HG02840 (cell line): ENCODE data around the gene RAB9A.
"Not testable (repeated sequence)": the region's sequence is repeated elsewhere in the genome, so short reads cannot be mapped to it uniquely, and the experiment has no call there.

ENCODE experiments used
- ATAC-seq: cut with Tn5 transposase; IDR thresholded peaks from one replicate; pipeline ENCODE4 v1.9.1; 2021; ENCODE audit warnings: mild to moderate bottlenecking, moderate library complexity, moderate number of reproducible peaks; ENCODE audit not compliant: unreplicated experiment, low FRiP score

Gene RAB9A

DNA sequence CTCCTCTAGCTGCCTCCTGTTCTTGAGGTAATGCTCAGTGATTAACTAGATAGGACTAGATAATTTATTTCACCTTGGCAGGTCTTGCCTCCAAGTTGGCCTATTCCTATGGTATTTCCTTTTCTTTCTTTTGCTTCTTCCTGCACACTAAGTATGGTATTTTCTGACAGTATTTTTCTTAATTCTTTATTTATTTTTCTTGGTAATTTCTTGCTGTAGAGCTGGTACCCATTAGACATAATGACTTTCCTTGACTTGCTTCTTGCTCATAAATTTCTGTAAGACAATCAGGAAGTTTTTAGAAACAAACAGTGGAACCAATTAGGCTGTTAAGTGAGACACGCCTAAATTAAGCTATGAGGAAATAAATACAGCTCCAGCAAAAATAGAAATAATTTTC lies 9.5 kb downstream of the RAB9A start:
- ATAC-seq = no peak

DNA sequence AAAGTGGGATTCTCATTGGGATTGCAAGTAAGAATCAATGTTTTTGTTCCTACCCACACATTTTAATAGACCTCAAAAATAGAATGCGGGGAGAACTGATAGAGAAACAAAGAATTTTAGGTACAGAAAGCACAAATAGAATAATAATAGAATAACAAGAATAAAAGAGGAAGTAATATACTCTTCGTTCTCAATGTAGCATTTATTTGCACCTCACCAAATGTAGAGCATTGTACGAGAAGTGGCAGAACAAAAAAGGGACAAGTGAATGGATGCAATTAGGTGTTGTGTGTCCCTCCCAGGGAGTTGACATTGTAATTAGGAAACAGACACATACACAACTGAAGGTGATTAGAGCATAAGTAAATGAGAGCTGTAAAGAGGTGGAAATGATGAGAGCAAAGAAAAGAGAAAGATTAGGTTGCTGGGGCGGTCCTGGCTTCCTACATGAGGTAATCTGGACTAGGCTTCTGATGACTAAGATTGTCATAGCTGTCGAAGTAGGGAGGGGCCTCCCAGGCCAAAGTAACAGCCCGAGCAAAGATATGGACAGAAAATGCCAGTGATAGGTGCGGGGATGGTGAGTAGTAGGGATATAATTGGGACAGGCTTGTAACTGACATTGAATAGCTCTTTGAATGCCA lies 10.4 kb downstream of the RAB9A start:
- no peak for ATAC-seq

DNA sequence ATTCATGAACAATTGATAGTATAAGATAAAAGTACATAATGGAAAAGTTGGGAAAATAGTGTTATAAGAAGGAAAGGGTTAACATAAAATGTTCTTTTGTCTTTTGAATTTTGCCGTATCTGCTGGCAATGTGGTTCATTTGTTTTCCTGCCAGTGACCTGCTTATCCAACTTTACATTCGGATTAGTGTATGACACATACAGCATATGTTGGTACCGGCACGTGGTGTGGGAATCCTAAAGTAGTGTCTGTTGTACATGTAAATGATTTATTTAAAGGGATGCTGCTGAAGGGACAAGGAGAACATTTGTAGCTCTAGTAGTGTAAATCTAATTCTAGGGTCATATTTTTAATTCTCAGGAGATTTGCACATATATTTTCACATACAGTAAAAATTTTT lies 11.5 kb downstream of the RAB9A start:
- ATAC-seq = no peak

GRCh38 chrX:13702111-13702789 lies 13.3 kb downstream of the RAB9A start:
- ATAC-seq = no peak

- no peak for ATAC-seq
These were observed 14.2 kb downstream of the RAB9A start for GRCh38 chrX:13703135-13703534.

DNA sequence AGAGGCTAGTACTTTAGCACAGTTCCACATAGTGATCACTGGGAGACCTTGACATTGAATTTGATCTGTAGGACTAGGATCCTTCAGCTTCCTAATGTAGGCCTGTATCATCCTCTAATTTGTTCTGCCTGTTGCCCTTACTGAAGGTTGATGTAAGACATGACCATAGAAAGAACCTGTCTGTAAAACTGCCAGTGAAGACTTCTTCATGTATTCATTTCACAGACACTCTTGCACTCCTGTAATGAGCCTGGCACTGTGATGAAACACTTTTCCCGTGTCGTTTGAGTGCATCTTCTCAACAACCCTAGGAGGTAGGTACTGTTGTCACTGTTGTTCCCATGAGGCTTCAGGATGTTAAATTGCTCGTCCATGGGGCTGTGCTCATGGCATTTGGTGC lies 14.7 kb downstream of the RAB9A start:
- no peak for ATAC-seq

DNA sequence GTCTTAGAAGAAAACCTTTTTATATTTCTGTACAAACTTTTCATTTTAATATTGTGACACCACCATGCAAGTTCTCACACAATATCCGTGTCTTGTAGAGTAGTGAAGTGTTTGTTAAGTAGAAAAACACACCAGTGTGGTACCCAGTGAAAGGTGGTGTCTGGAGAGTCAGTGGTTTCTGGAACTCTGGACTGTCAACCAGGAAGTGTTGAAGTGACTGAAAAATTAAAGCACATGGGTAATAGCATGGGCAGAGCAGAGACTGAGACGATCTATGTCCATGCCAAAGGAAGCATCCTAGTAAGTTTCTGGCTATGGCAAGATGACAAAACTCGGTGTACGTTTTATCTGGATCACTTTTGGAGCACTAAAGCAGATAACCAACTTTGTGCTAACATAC lies 22.2 kb downstream of the RAB9A start:
- ATAC-seq = no peak

- ATAC-seq = no peak
These were observed 27.5 kb downstream of the RAB9A start for GRCh38 chrX:13716455-13716854.

- no peak for ATAC-seq
These were observed 28.0 kb downstream of the RAB9A start for GRCh38 chrX:13716905-13717304.

- ATAC-seq = no peak
These were observed 29.0 kb downstream of the RAB9A start for GRCh38 chrX:13717700-13718472.

- no peak for ATAC-seq
These were observed 30.4 kb downstream of the RAB9A start for GRCh38 chrX:13719192-13719856.

- no peak for ATAC-seq
These were observed 32.4 kb downstream of the RAB9A start for GRCh38 chrX:13721371-13721770.

DNA sequence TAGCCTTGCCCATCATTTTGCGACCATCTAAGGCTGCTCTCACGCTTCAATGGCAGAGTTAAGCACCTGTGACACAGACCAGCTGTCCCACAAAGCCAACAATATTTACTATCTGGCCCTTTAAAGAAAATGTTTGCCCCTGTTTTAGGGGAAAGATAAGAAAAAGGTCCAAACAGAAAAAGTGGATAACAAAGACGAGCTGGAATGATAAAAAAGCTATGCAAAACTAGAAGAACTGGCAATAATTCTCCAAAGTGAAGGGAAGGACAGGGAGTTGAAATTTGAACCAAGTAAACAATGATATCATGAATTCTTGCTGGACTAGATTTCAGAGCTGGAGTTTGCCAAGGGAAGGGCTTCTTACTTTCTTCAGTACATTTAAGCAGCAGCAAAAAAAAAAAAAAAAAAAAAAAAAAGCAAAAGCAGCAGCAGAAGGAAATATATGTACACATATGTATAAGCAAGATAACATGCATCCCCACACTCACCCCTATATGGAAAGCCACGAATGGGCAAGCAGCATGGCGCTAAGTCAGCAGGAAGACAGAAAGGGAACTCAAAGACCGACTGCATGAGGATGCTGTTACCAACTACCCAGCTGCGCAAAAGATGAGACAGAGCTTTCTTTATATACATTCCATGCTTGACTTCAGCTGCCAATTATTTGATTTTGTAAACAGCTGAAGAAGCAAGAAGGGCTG lies 33.0 kb downstream of the RAB9A start:
- no peak for ATAC-seq

DNA sequence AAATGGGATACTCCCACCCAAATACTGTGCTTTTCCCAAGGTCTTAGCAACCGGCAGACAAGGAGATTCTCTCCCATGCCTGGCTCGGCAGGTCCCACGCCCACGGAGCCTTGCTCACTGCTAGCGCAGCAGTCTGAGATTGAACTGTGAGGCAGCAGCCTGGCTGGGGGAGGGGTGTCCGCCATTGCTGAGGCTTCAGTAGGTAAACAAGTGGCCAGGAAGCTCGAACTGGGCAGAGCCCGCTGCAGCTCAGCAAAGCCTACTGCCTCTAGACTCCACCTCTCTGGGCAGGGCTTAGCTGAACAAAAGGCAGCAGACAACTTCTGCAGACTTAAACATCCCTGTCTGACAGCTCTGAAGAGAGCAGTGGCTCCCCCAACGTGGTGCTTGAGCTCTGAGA lies 36.0 kb downstream of the RAB9A start:
- ATAC-seq = not testable (repeated sequence)

DNA sequence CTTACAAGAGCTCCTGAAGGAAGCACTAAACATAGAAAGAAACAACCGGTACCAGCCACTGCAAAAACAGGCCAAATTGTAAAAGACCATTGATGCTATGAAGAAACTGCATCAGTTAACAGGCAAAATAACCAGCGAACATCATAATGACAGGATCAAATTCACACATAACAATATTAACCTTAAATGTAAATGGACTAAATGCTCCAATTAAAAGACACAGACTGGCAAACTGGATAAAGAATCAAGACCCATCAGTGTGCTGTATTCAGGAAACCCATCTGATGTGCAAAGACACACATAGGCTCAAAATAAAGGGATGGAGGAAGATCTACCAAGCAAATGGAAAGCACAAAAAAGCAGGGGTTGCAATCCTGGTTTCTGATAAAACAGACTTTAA lies 37.7 kb downstream of the RAB9A start:
- not testable (repeated sequence) for ATAC-seq

DNA sequence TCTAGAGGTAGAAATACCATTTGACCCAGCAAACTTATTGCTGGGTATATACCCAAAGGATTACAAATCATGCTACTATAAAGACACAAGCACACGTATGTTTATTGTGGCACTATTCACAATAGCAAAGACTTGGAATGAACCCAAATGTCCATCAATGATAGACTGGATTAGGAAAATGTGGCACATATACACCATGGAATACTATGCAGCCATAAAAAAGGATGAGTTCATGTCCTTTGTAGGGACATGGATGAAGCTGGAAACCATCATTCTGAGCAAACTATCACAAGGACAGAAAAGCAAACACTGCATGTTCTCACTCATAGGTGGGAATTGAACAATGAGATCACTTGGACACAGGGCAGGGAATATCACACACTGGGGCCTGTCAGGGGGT lies 41.6 kb downstream of the RAB9A start:
- not testable (repeated sequence) for ATAC-seq

DNA sequence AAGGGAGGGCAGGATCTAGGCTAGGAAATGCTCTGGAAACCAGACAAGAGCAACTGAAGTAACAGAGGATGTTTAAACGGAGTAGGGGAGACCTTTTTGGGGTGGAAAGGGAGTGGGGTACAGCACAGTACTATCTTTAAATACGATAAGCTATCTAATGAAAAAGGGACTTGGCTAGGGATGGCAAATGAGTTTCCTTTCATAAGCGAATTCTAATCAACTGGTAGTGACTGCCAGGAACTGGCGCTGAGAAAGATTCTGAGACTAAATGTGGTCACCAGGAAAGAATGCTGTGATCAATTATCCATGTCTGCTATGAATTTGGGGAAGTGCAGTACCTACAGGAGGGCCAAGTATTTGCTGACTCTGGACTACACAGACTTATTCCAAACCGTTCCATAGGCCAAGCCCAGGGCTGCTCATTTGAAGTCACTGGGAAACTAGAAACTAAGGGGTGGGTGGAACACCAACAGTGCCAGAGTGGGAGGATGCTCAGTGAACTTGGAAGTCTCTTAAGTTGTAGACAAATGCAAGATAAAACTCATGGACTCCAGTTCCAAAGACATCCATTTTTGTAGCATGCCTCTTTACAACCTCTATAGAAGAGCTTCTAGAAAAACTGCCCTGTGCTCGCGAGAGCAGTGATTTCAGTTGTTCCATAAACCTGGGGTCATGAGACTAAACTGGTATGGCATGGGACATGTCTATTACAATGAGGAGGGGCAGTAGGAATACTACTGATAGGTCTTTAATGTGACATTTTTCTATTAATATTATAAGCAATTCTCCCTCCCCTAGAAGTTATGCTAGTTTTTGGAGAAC lies 43.5 kb downstream of the RAB9A start:
- no peak for ATAC-seq

DNA sequence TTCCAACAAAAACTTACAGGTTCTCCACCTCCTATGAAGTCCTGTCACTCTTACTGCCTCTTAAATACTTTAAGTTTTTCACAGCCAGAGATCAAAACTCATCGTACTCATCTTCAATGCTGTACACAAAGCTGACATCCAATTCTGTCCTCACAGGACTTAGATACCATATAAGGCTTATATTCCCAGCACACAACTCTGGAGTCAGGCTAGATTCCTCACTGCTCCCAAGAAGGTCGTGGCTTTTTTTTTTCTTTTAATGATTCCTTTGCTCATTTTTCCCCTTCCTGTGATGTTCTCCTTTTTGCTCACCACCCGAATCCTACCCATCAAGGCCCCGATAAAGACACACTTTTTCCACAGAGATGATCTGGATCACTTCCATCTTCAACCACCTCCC lies 44.6 kb downstream of the RAB9A start:
- ATAC-seq = no peak

GRCh38 chrX:13734278-13735172 lies 45.6 kb downstream of the RAB9A start, which contains the start of the genes OFD1 and TRAPPC2:
Gene OFD1, plus strand, starts transcription at chrX:13734748. Its CDS starts 324 bp downstream, at chrX:13735072.
Gene TRAPPC2, minus strand, starts transcription at chrX:13734620. Its CDS starts 14,657 bp downstream, at chrX:13719963.
- peak; percentile 94 for ATAC-seq
